RWPE1 (cell line): ENCODE data around the gene ITGA2B.

ENCODE experiments used
- CTCF ChIA-PET: fragments of 350-600 bp; sonication (Branson Sonifier 250); formaldehyde crosslinking; extraction: SDS; loops from one replicate; lab custom pipeline; 2021; lab: Yijun Ruan, JAX
- POLR2A ChIA-PET: fragments of 400-600 bp; formaldehyde crosslinking; extraction: SDS; loops from one replicate; lab custom pipeline; 2020; ENCODE audit warnings: antibody characterized with exemption; ENCODE audit not compliant: low non-redundant PET; lab: Yijun Ruan, JAX
- DNase-seq: peaks from one replicate; pipeline ENCODE4 v3.0.0; 2012; ENCODE audit warnings: low spot score
- H3K27ac ChIP-seq: fragments of 450-650 bp; 2 replicates; pipeline ENCODE4 v1.5.1; 2017
- CTCF ChIP-seq: fragments of 450-650 bp; conservative IDR thresholded peaks from 2 replicates; pipeline ENCODE4 v1.5.1; 2017; ENCODE audit warnings: low read depth, mild to moderate bottlenecking

The ITGA2B gene

GRCh38 chr17:44381810-44382305, 7.6 kb downstream of the ITGA2B start:
- no peak for DNase-seq
- ChIA-PET CTCF (interaction anchor here (0.6 kb wide), 1 partner anchor 306 kb away, joined by 7 read pairs; no protein-coding TSS in a partner anchor), POLR2A (no interaction called here)
- H3K27ac ChIP-seq: no peak overlapping the region
- no peak for TF ChIP-seq CTCF

DNA sequence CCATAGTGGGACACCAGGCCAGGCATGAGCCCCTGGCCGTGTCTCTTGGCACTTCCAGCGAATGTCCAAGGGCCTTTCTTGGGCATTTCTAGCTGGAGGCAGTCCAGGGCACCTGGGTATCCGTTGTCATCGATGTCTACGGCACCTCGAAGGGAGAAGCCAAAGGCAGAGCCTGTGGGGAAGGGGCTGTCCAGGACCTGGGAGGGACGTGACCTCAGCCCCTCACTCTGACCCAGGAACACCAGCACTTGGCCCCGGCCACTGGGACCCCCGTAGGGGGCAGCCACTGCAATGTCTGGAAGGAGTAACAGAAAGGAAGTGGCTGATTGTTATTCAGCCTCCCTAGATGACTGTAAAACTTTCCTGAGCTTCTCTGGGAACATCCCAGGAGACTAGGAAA, 8.7 kb downstream of the ITGA2B start:
- CTCF ChIA-PET: interaction anchor here (0.7 kb wide), 1 partner anchor 355 kb away, joined by 3 read pairs; no protein-coding TSS in a partner anchor
- TF ChIP-seq CTCF: no peak
- no peak overlapping the region for H3K27ac ChIP-seq
- DNase-seq: no peak
- POLR2A ChIA-PET: no interaction called here

GRCh38 chr17:44379887-44380286, 9.6 kb downstream of the ITGA2B start:
- no peak for TF ChIP-seq CTCF
- ChIA-PET POLR2A (no interaction called here), CTCF (interaction anchor here (0.6 to 0.7 kb wide), 3 partner anchors 171 to 514 kb away, joined by 3 to 7 read pairs (median 4); no protein-coding TSS in a partner anchor)
- DNase-seq: no peak
- H3K27ac ChIP-seq: no peak overlapping the region

DNA sequence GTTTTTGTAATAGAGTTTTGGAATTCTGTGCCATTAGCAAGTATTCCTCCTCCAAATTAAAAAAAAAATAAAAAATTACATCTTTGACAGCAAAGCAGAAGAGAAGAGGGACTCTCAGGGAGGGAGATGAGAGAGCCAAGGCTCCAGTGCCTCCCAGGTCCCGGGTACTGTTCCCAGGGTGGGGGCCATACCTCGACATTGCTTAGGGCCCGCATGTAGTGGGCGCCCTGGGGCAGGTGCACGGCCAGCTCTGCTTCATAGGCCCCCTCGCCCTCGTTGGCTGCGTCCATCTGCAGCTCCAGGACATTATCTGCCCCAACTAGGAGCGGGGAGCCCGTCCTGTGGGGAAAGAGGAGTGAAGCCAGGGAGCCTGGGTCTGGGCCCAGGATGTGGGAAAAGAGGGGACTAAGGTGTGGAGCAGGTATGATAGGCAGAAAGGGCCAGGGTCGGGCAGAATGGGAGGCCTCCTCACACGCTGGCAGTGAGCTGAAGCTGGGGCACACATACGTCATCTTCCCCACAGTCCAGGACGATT, 11.2 kb downstream of the ITGA2B start:
- ChIA-PET CTCF (interaction anchor here (0.9 kb wide), 1 partner anchor 22 kb away, joined by 3 read pairs; no protein-coding TSS in a partner anchor), POLR2A (no interaction called here)

DNA sequence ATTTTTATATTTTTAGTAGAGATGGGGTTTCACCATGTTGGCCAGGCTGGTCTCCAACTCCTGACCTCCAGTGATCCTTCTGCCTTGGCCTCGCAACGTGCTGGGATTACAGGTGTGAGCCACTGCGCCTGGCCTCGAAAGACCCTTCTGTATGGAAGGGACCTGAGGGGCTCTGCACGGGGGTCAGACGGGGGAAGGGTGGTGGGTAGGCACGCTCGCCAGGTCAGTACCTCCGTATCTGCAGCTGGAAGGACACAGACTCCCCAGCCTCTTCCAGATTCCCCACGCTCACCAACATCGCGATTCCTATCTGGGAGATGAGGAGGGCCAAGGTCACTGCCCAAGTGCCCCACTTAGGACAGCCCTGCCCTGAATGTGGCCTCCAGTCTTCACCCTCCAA, 12.7 kb downstream of the ITGA2B start:
- ChIA-PET POLR2A (interaction anchor here (0.6 kb wide), 1 partner anchor 155 kb away, joined by 4 read pairs; no protein-coding TSS in a partner anchor), CTCF (interaction anchor here (0.5 to 1.0 kb wide), 3 partner anchors 12 to 225 kb away, joined by 3 to 6 read pairs (median 3); partner anchors contain the start of gene FAM171A2)
- DNase-seq: no peak
- no peak overlapping the region for H3K27ac ChIP-seq
- TF ChIP-seq CTCF: no peak

More for the DNA sequence above, 11.2 kb downstream of the ITGA2B start:
- no peak overlapping the region for H3K27ac ChIP-seq
- no peak for TF ChIP-seq CTCF
- DNase-seq: no peak

- ChIA-PET POLR2A (interaction anchor here (0.6 to 0.7 kb wide), 2 partner anchors 14 to 154 kb away, joined by 3 to 4 read pairs; no protein-coding TSS in a partner anchor), CTCF (interaction anchor here (0.6 to 1.2 kb wide), 2 partner anchors 13 to 224 kb away, joined by 5 to 6 read pairs; partner anchors contain the start of gene FAM171A2)
- no peak for DNase-seq
- TF ChIP-seq CTCF: peak; percentile 20; the same call in 1 of the 2 replicates
- no peak overlapping the region for H3K27ac ChIP-seq
These were observed 13.3 kb downstream of the ITGA2B start for GRCh38 chr17:44376124-44376523.
